Pancreas (tissue), 10 donors: ENCODE results near the gene EFEMP2. TPM values are rescaled to one million over a fixed set of nuclear protein-coding genes. Genes with fewer than 3 reads are reported as not detected.
"Not testable (repeated sequence)": the region's sequence is repeated elsewhere in the genome, so short reads cannot be mapped to it uniquely, and the experiment has no call there.

Source experiments
- ATAC-seq, 4 donors: fragments of 200-7000 bp; cut with Tn5 transposase; one replicate each; pipeline versions ENCODE4 v1.8.0 to v1.9.1; 2020; ENCODE audit warnings: mild to moderate bottlenecking in 4 of 4, moderate library complexity in 4 of 4
- DNase-seq, 6 donors: peaks; one replicate each; pipeline ENCODE4 v3.0.0-alpha.2; 2020
- FAIRE-seq: peaks from 2 replicates; lab custom pipeline; 2012; peaks lifted over from hg19 to GRCh38; lab: Jason Lieb, UNC
- H3K27ac ChIP-seq, 4 donors: fragments of 200-600 bp; sonication (generic); 1 replicate in 3 of 4; 2 replicates in 1 of 4; pipeline versions ENCODE4 v1.5.0 to v1.8.0; 2020
- H3K27me3 ChIP-seq, 4 donors: fragments of 200-600 bp; one replicate each; pipeline ENCODE4 v1.8.0; 2021
- H3K36me3 ChIP-seq, 3 donors: fragments of 200-600 bp; sonication (generic) in 1 of 3; one replicate each; pipeline versions ENCODE4 v1.5.0 to v1.8.0; 2020 to 2021
- H3K4me1 ChIP-seq, 3 donors: fragments of 200-600 bp; one replicate each; pipeline ENCODE4 v1.8.0; 2021
- H3K4me3 ChIP-seq, 4 donors: fragments of 200-600 bp; sonication (generic) in 2 of 4; one replicate each; pipeline versions ENCODE4 v1.5.0 to v1.8.0; 2020 to 2021
- H3K9me3 ChIP-seq, 4 donors: fragments of 200-600 bp; one replicate each; pipeline ENCODE4 v1.8.0; 2021
- WGBS, 2 donors: extraction: QIAGEN DNeasy Blood & Tissue Kit; methylation state at CpG; one replicate each; pipeline ENCODE4 v1.1.7; 2013; 5-methylcytosine and 5-hydroxymethylcytosine counted together
- intact Hi-C, 3 donors: fragments of 100-400 bp; cut with DNase I; formaldehyde crosslinking; loops; one replicate each; pipeline versions ENCODE4 v1.11.1 to v1.14.2; 2022
- polyA plus RNA-seq, 2 donors: library from polyadenylated mRNA; stranded (reverse); fragments of 200-250 nt; gene quantifications; one replicate each; pipeline ENCODE4 v1.2.3, GENCODE V29; 2013
- total RNA-seq, 6 donors: library from RNA; stranded (reverse); fragmentation: NEBNext Ultra II Directional in 4 of 6; extraction: Animal tissue kit (Norgen Biotek cat#: 25700) in 4 of 6; gene quantifications; one replicate each; pipeline versions ENCODE4 v1.2.1 to v1.2.4, GENCODE V29; 2021 to 2023
- TF ChIP-seq, protein P1 (sequence below), 4 donors: fragments of 200-600 bp; sonication (generic) in 3 of 4; IDR thresholded peaks; one replicate each; pipeline versions ENCODE4 v1.5.0 to v1.8.0; 2021; ENCODE audit warnings: antibody characterized with exemption in 4 of 4
- donor health status: healthy with polysubstance abuse.
- donor health status: DM: no; HTN: no; CAD: no; lungs with moderate emphysema.
- donor health status: DM: no; HTN: no; CAD: no.
- donor health status: control.
- donor health status: control.
- donor health status: Bipolar disorder and iron deficiency.
- donor health status: DM: yes; HTN: yes; CAD: no.
- donor health status: DM: no; HTN: no; CAD: no.
- donor health status: DM: no; HTN: no; CAD: no.
- donor health status: DM: yes; HTN: yes; CAD: no.

The EFEMP2 gene
- total and polyA plus RNA-seq, 8 donors: 11.3 to 51.0 (median 18.8) TPM

DNA sequence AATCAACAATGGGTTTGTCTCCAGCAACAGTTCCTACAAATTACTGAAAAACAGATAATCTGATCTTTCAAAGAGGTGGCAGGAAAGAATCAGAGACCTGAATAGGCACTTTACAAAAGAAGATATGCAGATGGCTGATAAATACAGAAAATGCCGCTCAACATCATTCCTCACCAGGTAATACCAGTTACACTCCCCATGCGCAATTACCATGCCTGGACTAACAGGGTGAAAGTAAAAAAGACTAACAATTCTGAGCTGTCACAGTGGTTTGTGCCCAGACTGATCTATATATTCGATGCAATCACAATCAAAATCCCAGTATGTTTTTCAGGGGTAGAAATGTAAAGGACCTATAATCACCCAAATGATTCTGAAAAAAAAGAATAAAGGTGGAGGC is 28.8 kb downstream of the EFEMP2 start:
- FAIRE-seq (no peak), DNase-seq (no peak), ATAC-seq (no peak)
- 71 to 76% methylated on average over 3 of the region's 3 CpGs for WGBS, 2 donors
- Histone ChIP-seq H3K9me3 (no peaks in the 10 kb centered on the region), H3K4me1 (no peaks in the 10 kb centered on the region), H3K4me3 (no peak overlapping the region), H3K27ac (no peak overlapping the region), H3K27me3 (no peaks in the 10 kb centered on the region), H3K36me3 (no peaks in the 10 kb centered on the region)
- intact Hi-C loops: no loop called here
- TF ChIP-seq, protein P1, sequence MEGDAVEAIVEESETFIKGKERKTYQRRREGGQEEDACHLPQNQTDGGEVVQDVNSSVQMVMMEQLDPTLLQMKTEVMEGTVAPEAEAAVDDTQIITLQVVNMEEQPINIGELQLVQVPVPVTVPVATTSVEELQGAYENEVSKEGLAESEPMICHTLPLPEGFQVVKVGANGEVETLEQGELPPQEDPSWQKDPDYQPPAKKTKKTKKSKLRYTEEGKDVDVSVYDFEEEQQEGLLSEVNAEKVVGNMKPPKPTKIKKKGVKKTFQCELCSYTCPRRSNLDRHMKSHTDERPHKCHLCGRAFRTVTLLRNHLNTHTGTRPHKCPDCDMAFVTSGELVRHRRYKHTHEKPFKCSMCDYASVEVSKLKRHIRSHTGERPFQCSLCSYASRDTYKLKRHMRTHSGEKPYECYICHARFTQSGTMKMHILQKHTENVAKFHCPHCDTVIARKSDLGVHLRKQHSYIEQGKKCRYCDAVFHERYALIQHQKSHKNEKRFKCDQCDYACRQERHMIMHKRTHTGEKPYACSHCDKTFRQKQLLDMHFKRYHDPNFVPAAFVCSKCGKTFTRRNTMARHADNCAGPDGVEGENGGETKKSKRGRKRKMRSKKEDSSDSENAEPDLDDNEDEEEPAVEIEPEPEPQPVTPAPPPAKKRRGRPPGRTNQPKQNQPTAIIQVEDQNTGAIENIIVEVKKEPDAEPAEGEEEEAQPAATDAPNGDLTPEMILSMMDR (IDR thresholded peaks at IDR 0.05): no peak

DNA sequence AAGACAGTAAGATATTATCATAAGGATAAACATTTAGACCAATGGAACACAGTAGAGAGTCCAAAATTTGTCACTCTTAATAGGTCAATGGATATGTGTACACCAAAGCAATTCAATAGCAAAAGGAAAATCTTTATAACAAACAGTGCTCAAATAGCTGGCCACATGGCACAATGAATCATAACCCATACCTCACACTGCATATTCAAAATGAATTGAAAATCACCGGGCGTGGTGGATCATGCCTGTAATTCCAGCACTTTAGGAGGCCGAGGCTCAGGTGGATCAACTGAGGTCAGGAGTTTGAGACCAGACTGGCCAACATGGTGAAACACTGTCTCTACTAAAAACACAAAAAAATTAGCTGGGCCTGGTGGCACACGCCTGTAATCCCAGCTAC is 30.5 kb downstream of the EFEMP2 start:
- 91 to 92% methylated on average over 4 of the region's 4 CpGs for WGBS, 2 donors
- Histone ChIP-seq H3K9me3 (no peaks in the 10 kb centered on the region), H3K4me1 (no peaks in the 10 kb centered on the region), H3K27ac (no peak overlapping the region), H3K4me3 (no peak overlapping the region), H3K36me3 (no peaks in the 10 kb centered on the region), H3K27me3 (no peaks in the 10 kb centered on the region)
- TF ChIP-seq, protein P1 (IDR thresholded peaks at IDR 0.05): no peak
- DNase-seq (no peak), FAIRE-seq (no peak), ATAC-seq (no peak)
- intact Hi-C loops: no loop called here

DNA sequence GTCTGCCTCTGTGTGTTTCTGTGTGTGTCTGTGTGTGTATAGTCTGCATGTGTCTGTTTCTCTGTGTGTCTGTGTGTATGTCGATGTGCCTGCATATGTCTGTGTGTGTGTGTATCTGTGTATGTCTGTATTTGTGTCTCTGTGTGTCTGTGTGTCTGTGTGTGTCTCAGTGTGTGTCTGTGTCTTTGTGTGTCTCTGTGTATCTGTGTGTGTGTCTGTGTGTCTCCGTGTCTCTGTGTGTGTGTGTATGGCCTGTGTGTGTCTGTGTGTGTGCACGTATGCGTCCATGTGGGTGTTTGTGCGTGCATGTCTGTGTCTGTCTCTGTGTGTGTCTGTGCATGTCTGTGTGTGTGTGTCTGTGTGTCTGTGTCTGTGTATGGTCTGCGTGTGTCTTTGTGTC is 38.4 kb downstream of the EFEMP2 start:
- no peaks in the 10 kb centered on the region for H3K27me3 ChIP-seq
- no peaks in the 10 kb centered on the region for H3K36me3 ChIP-seq
- H3K4me3 ChIP-seq: peak overlapping the region in 3 of 4 donors; percentile 33 to 58 (median 42)
- FAIRE-seq (no peak), DNase-seq (no peak), ATAC-seq (peak in 1 of 4 donors; percentile 3)
- TF ChIP-seq, protein P1 (IDR thresholded peaks at IDR 0.05): no peak
- intact Hi-C loops: no loop called here
- no peak overlapping the region for H3K27ac ChIP-seq
- H3K4me1 ChIP-seq: no peaks in the 10 kb centered on the region
- 34 to 37% methylated on average over 6 of the region's 6 CpGs for WGBS, 2 donors
- H3K9me3 ChIP-seq: no peaks in the 10 kb centered on the region

DNA sequence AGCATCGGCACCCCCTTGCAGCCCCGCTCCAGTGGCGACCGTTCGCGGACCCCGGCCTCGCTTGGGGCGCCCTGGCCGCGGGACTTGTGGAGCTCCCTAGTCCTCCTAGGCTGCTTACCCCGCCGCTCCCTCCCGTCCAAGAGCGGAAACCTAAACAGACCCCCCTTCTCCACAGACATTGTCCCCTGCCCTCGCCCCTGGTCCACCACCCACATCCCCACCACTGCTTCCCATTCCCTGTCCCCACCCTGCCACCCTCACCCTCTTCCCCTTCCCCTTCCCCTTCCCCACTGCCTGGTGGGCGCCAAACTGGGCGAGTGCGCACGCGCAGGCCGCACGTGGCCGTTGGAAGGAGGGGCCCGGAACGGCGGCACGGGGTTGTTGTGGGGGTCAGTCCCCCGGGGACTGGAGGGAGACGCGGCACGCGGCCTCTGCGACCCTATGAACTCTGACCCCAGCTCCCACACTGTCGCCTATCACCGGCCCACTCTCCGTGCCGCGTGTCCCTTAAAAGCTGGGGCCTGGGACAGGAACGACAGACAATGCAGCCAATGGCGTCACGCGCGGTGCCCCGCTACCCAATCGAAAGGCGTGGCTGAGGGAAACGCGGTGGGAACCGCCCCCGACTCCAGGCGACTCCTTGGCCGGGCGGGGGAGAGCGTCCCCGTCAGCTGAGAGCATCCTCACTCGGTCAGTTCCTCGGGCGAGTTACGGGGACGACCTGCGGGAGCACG is 39.1 kb downstream of the EFEMP2 start, which contains the start of gene SNX32:
TSS of gene SNX32 (plus strand) at position 667 of the 734 bp plus-strand sequence. CDS start 103 bp downstream, outside the sequence.
- Histone ChIP-seq H3K36me3 (no peaks in the 10 kb centered on the region), H3K4me3 (peak within 1 kb of the TSS; percentile 33 to 58 (median 40)), H3K9me3 (no peaks in the 10 kb centered on the region), H3K27ac (no peak within 1 kb of the TSS), H3K4me1 (no peaks in the 10 kb centered on the region), H3K27me3 (no peaks in the 10 kb centered on the region)
- intact Hi-C loops: no loop called here
- peak; percentile 100 for ATAC-seq
- no peak for FAIRE-seq
- TF ChIP-seq, protein P1 (IDR thresholded peaks at IDR 0.05): no peak
- peak; percentile 92 to 98 (median 96) for DNase-seq
- WGBS, 2 donors: 2% methylated on average over 53 to 63 of the region's 63 CpGs

DNA sequence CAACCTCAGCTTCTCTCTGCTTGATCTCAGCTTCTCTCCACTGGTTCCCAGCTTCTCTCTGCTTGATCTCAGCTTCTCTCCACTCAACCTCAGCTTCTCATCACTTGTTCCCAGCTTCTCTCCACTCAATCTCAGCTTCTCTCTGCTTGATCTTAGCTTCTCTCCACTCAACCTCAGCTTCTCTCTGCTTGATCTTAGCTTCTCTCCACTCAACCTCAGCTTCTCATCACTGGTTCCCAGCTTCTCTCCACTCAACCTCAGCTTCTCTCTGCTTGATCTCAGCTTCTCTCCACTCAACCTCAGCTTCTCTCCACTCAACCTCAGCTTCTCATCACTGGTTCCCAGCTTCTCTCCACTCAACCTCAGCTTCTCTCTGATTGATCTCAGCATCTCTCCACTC is 40.4 kb downstream of the EFEMP2 start:
- H3K27ac ChIP-seq, H3K4me1 ChIP-seq, H3K4me3 ChIP-seq, FAIRE-seq, DNase-seq, H3K27me3 ChIP-seq, H3K36me3 ChIP-seq, ATAC-seq, intact Hi-C loops, H3K9me3 ChIP-seq: not testable (repeated sequence)
